ENCODE data around the gene CD53. TPM values are rescaled to one million over a fixed set of nuclear protein-coding genes. Genes with fewer than 3 reads are reported as not detected.

CD53 gene
- total RNA-seq, 4 donors from 2014 or later = 17.0 to 62.0 (median 18.4) TPM

GRCh38 chr1:110890474-110891196 lies 17.7 kb downstream of the CD53 start:
- WGBS = 63% methylated on average over 3 of the region's 3 CpGs
- no peaks in the 10 kb centered on the region for H3K36me3 ChIP-seq
- TF ChIP-seq CTCF (IDR thresholded peaks at IDR 0.05) (no peak), POLR2A (IDR thresholded peaks at IDR 0.05; ENCODE audit: low read depth) (no peak), EP300 (IDR thresholded peaks at IDR 0.05) (no peak), POLR2AphosphoS5 (IDR thresholded peaks at IDR 0.05) (no peak)
- peaks cover 0 to 6% (median 0%) of the 10 kb centered on the region in 4 donors for H3K9me3 ChIP-seq
- H3K27ac ChIP-seq (replicated peaks in 1 of 4) = no peak overlapping the region
- H3K4me3 ChIP-seq = no peak overlapping the region
- no peaks in the 10 kb centered on the region for H3K4me1 ChIP-seq
- DNase-seq (ENCODE audit: extremely low spot score) = no peak
- no peaks in the 10 kb centered on the region for H3K27me3 ChIP-seq
- intact Hi-C loops (cut with DNase I) = no loop called here

GRCh38 chr1:110893908-110894490 lies 21.1 kb downstream of the CD53 start:
- no peak for DNase-seq (ENCODE audit: extremely low spot score)
- intact Hi-C loops (cut with DNase I) = no loop called here
- 54% methylated on average over 3 of the region's 3 CpGs for WGBS
- no peak overlapping the region for H3K27ac ChIP-seq (replicated peaks in 1 of 4)
- no peaks in the 10 kb centered on the region for H3K4me1 ChIP-seq
- no peak overlapping the region for H3K4me3 ChIP-seq
- no peak for TF ChIP-seq POLR2A (IDR thresholded peaks at IDR 0.05; ENCODE audit: low read depth)
- no peak for TF ChIP-seq POLR2AphosphoS5 (IDR thresholded peaks at IDR 0.05)
- no peak for TF ChIP-seq CTCF (IDR thresholded peaks at IDR 0.05)
- no peak for TF ChIP-seq EP300 (IDR thresholded peaks at IDR 0.05)
- no peaks in the 10 kb centered on the region for H3K27me3 ChIP-seq
- H3K36me3 ChIP-seq = no peaks in the 10 kb centered on the region
- peaks cover 0 to 6% (median 0%) of the 10 kb centered on the region in 4 donors for H3K9me3 ChIP-seq

GRCh38 chr1:110896090-110896489 lies 23.1 kb downstream of the CD53 start:
- intact Hi-C loops (cut with DNase I) = no loop called here
- Histone ChIP-seq H3K36me3 (no peaks in the 10 kb centered on the region), H3K4me3 (no peak overlapping the region)

GRCh38 chr1:110897681-110898080 lies 24.7 kb downstream of the CD53 start:
- 84% methylated on average over 2 of the region's 2 CpGs for WGBS
- Histone ChIP-seq H3K9me3 (peaks cover 0 to 6% (median 0%) of the 10 kb centered on the region in 4 donors), H3K36me3 (no peaks in the 10 kb centered on the region), H3K27me3 (no peaks in the 10 kb centered on the region), H3K27ac (replicated peaks in 1 of 4) (no peak overlapping the region), H3K4me1 (no peaks in the 10 kb centered on the region), H3K4me3 (no peak overlapping the region)
- no peak for DNase-seq (ENCODE audit: extremely low spot score)
- TF ChIP-seq POLR2AphosphoS5 (IDR thresholded peaks at IDR 0.05) (no peak), EP300 (IDR thresholded peaks at IDR 0.05) (no peak), CTCF (IDR thresholded peaks at IDR 0.05) (no peak), POLR2A (IDR thresholded peaks at IDR 0.05; ENCODE audit: low read depth) (no peak)
- intact Hi-C loops (cut with DNase I) = no loop called here

More at GRCh38 chr1:110896090-110896489, 23.1 kb downstream of the CD53 start:
- Histone ChIP-seq H3K27ac (replicated peaks in 1 of 4) (no peak overlapping the region), H3K4me1 (no peaks in the 10 kb centered on the region), H3K9me3 (peaks cover 0 to 6% (median 0%) of the 10 kb centered on the region in 4 donors), H3K27me3 (no peaks in the 10 kb centered on the region)
- no peak for DNase-seq (ENCODE audit: extremely low spot score)
- no peak for TF ChIP-seq CTCF (IDR thresholded peaks at IDR 0.05)
- WGBS = 56% methylated on average over 2 of the region's 2 CpGs
